ENCODE results near the gene ZACN. TPM values are rescaled to one million over a fixed set of nuclear protein-coding genes. Genes with fewer than 3 reads are reported as not detected.
"Not testable (repeated sequence)": the region's sequence is repeated elsewhere in the genome, so short reads cannot be mapped to it uniquely, and the experiment has no call there.

The ZACN gene
- total RNA-seq, 1 experiment from 2014 or later = not detected

GRCh38 chr17:76076146-76076764 is 2.7 kb upstream of the ZACN start:
- peaks cover 71% of the 10 kb centered on the region for H3K27me3 ChIP-seq
- no peak overlapping the region for H3K4me3 ChIP-seq
- no peaks in the 10 kb centered on the region for H3K9me3 ChIP-seq
- no peak for DNase-seq
- no peaks in the 10 kb centered on the region for H3K36me3 ChIP-seq

GRCh38 chr17:76076765-76077583 is 2.0 kb upstream of the ZACN start:
- Histone ChIP-seq H3K36me3 (no peaks in the 10 kb centered on the region), H3K9me3 (no peaks in the 10 kb centered on the region), H3K27me3 (peaks cover 71% of the 10 kb centered on the region), H3K4me3 (no peak overlapping the region)
- DNase-seq = no peak

GRCh38 chr17:76077584-76078110 is 1.3 kb upstream of the ZACN start:
- Histone ChIP-seq H3K27me3 (peaks cover 71% of the 10 kb centered on the region), H3K9me3 (no peaks in the 10 kb centered on the region), H3K4me3 (no peak overlapping the region), H3K36me3 (no peaks in the 10 kb centered on the region; the same call in 1 of the 2 replicates)
- no peak for DNase-seq

GRCh38 chr17:76078370-76078769 is 612 bp upstream of the ZACN start:
- not testable (repeated sequence) for DNase-seq, H3K36me3 ChIP-seq, H3K9me3 ChIP-seq, H3K4me3 ChIP-seq
- peaks cover 71% of the 10 kb centered on the region for H3K27me3 ChIP-seq

- Histone ChIP-seq H3K36me3 (peaks cover 10% of the 10 kb centered on the region), H3K4me3 (no peak overlapping the region), H3K27me3 (peaks cover 60% of the 10 kb centered on the region), H3K9me3 (no peaks in the 10 kb centered on the region)
- DNase-seq = no peak
These were observed 563 bp downstream of the ZACN start for GRCh38 chr17:76079535-76079955.

GRCh38 chr17:76079956-76080767 is 1.2 kb downstream of the ZACN start:
- Histone ChIP-seq H3K9me3 (no peaks in the 10 kb centered on the region), H3K27me3 (peaks cover 53% of the 10 kb centered on the region), H3K4me3 (no peak overlapping the region), H3K36me3 (peaks cover 15% of the 10 kb centered on the region)
- no peak for DNase-seq

GRCh38 chr17:76080768-76081287 is 1.8 kb downstream of the ZACN start:
- H3K4me3 ChIP-seq = no peak overlapping the region
- H3K27me3 ChIP-seq = peaks cover 47% of the 10 kb centered on the region
- DNase-seq = no peak
- H3K36me3 ChIP-seq = peaks cover 19% of the 10 kb centered on the region
- H3K9me3 ChIP-seq = no peaks in the 10 kb centered on the region

GRCh38 chr17:76081295-76082210 is 2.6 kb downstream of the ZACN start:
- Histone ChIP-seq H3K9me3 (no peaks in the 10 kb centered on the region), H3K4me3 (no peak overlapping the region), H3K27me3 (peaks cover 40% of the 10 kb centered on the region), H3K36me3 (peaks cover 21% of the 10 kb centered on the region)
- DNase-seq = no peak

- Histone ChIP-seq H3K9me3 (no peaks in the 10 kb centered on the region), H3K36me3 (peaks cover 27% of the 10 kb centered on the region), H3K27me3 (peaks cover 29% of the 10 kb centered on the region), H3K4me3 (no peak overlapping the region)
- no peak for DNase-seq
These were observed 3.6 kb downstream of the ZACN start for GRCh38 chr17:76082326-76083251.

- H3K4me3 ChIP-seq = no peak overlapping the region
- DNase-seq = no peak
- no peaks in the 10 kb centered on the region for H3K9me3 ChIP-seq
- peaks cover 36% of the 10 kb centered on the region for H3K36me3 ChIP-seq
- H3K27me3 ChIP-seq = peaks cover 20% of the 10 kb centered on the region
These were observed 4.7 kb downstream of the ZACN start for GRCh38 chr17:76083536-76084182.

GRCh38 chr17:76085066-76085730 is 6.2 kb downstream of the ZACN start:
- Histone ChIP-seq H3K36me3 (peaks cover 51% of the 10 kb centered on the region), H3K4me3 (no peak overlapping the region), H3K27me3 (peaks cover 4% of the 10 kb centered on the region), H3K9me3 (no peaks in the 10 kb centered on the region)
- no peak for DNase-seq

GRCh38 chr17:76085731-76086366 is 6.9 kb downstream of the ZACN start:
- peaks cover 58% of the 10 kb centered on the region for H3K36me3 ChIP-seq

GRCh38 chr17:76086384-76086783 is 7.4 kb downstream of the ZACN start:
- no peaks in the 10 kb centered on the region for H3K27me3 ChIP-seq
- DNase-seq = no peak
- H3K9me3 ChIP-seq = no peaks in the 10 kb centered on the region
- H3K36me3 ChIP-seq = peaks cover 63% of the 10 kb centered on the region
- H3K4me3 ChIP-seq = no peak overlapping the region

More at GRCh38 chr17:76085731-76086366, 6.9 kb downstream of the ZACN start:
- Histone ChIP-seq H3K4me3 (no peak overlapping the region), H3K27me3 (no peaks in the 10 kb centered on the region), H3K9me3 (no peaks in the 10 kb centered on the region)
- DNase-seq = no peak

- Histone ChIP-seq H3K27me3 (no peaks in the 10 kb centered on the region), H3K9me3 (no peaks in the 10 kb centered on the region), H3K36me3 (peaks cover 68% of the 10 kb centered on the region), H3K4me3 (no peak overlapping the region)
- no peak for DNase-seq
These were observed 8.5 kb downstream of the ZACN start for GRCh38 chr17:76087531-76087930.
